H9 (cell line): ENCODE results near the gene LMNTD1. TPM values are rescaled to one million over a fixed set of nuclear protein-coding genes. Genes with fewer than 3 reads are reported as not detected.

Source experiments
- DNase-seq: peaks from one replicate; pipeline ENCODE4 v3.0.0-alpha.2; 2017
- H2AFZ ChIP-seq: one replicate; pipeline ENCODE4 v1.6.1; 2013; ENCODE audit warnings: mild to moderate bottlenecking, low read length, control low read depth, moderate library complexity
- H2AK5ac ChIP-seq: 2 replicates; pipeline ENCODE4 v1.6.1; 2013; ENCODE audit warnings: low read length, control low read depth, mixed read lengths; ENCODE audit not compliant: insufficient read length
- H2BK120ac ChIP-seq: one replicate; pipeline ENCODE4 v1.6.1; 2013; ENCODE audit warnings: low read depth, mild to moderate bottlenecking, low read length, control low read depth, inconsistent platforms; ENCODE audit not compliant: poor library complexity, severe bottlenecking
- H2BK12ac ChIP-seq: 2 replicates; pipeline ENCODE4 v1.6.1; 2013; ENCODE audit warnings: low read length, control low read depth, mixed read lengths, low read depth; ENCODE audit not compliant: insufficient read length
- H2BK15ac ChIP-seq: 2 replicates; pipeline ENCODE4 v1.6.1; 2013; ENCODE audit warnings: low read depth, low read length, control low read depth
- H2BK20ac ChIP-seq: one replicate; pipeline ENCODE4 v1.6.1; 2013; ENCODE audit warnings: low read depth, mild to moderate bottlenecking, low read length, control low read depth, inconsistent platforms; ENCODE audit not compliant: poor library complexity, severe bottlenecking
- H2BK5ac ChIP-seq: 2 replicates; pipeline ENCODE4 v1.6.1; 2013; ENCODE audit warnings: low read length, control low read depth, mixed read lengths; ENCODE audit not compliant: insufficient read length
- H3K14ac ChIP-seq: 2 replicates; pipeline ENCODE4 v1.6.1; 2013; ENCODE audit warnings: low read length, control low read depth; ENCODE audit not compliant: insufficient read depth
- H3K18ac ChIP-seq: 2 replicates; pipeline ENCODE4 v1.6.1; 2013; ENCODE audit warnings: low read depth, mild to moderate bottlenecking, mixed read lengths, low read length, control low read depth; ENCODE audit not compliant: insufficient read length
- H3K23ac ChIP-seq: 2 replicates; pipeline ENCODE4 v1.6.1; 2013; ENCODE audit warnings: low read length, control low read depth, mixed read lengths, low read depth; ENCODE audit not compliant: insufficient read length
- H3K23me2 ChIP-seq: 2 replicates; pipeline ENCODE4 v1.6.1; 2013; ENCODE audit warnings: low read depth, mild to moderate bottlenecking, mixed read lengths, low read length, control low read depth; ENCODE audit not compliant: insufficient read length, poor library complexity, severe bottlenecking
- H3K27ac ChIP-seq: 2 replicates; pipeline ENCODE4 v1.5.1; 2013; ENCODE audit warnings: low read length, control low read depth, mixed read lengths, low read depth; ENCODE audit not compliant: insufficient read length
- H3K27me3 ChIP-seq: 2 replicates; pipeline ENCODE4 v1.6.1; 2013; ENCODE audit warnings: low read length, control low read depth, inconsistent platforms; ENCODE audit not compliant: insufficient read depth
- H3K4ac ChIP-seq: 2 replicates; pipeline ENCODE4 v1.6.1; 2013; ENCODE audit warnings: low read depth, mild to moderate bottlenecking, control low read depth, inconsistent platforms, low read length, moderate library complexity
- H3K4me1 ChIP-seq: 2 replicates; pipeline ENCODE4 v1.6.1; 2013; ENCODE audit warnings: low read length, control low read depth, inconsistent platforms; ENCODE audit not compliant: insufficient read depth
- H3K4me2 ChIP-seq: 2 replicates; pipeline ENCODE4 v1.6.1; 2013; ENCODE audit warnings: low read length, control low read depth, mixed read lengths; ENCODE audit not compliant: insufficient read length, insufficient read depth
- H3K56ac ChIP-seq: 2 replicates; pipeline ENCODE4 v1.6.1; 2013; ENCODE audit warnings: low read depth, mild to moderate bottlenecking, mixed read lengths, low read length, control low read depth; ENCODE audit not compliant: insufficient read length
- H3K79me1 ChIP-seq: 2 replicates; pipeline ENCODE4 v1.6.1; 2013; ENCODE audit warnings: low read depth, mild to moderate bottlenecking, moderate library complexity, low read length, control low read depth, inconsistent platforms; ENCODE audit not compliant: insufficient read depth, poor library complexity, severe bottlenecking
- H3K79me2 ChIP-seq: 2 replicates; pipeline ENCODE4 v1.6.1; 2013; ENCODE audit warnings: low read length, control low read depth, inconsistent platforms; ENCODE audit not compliant: insufficient read depth
- H3K9ac ChIP-seq: 2 replicates; pipeline ENCODE4 v1.6.1; 2013; ENCODE audit warnings: low read length, control low read depth, mixed read lengths; ENCODE audit not compliant: insufficient read length; ENCODE audit errors: extremely low read depth
- H3K9me3 ChIP-seq: one replicate; pipeline ENCODE4 v1.6.1; 2013; ENCODE audit warnings: low read depth, low read length, inconsistent platforms; ENCODE audit not compliant: control insufficient read depth
- H3T11ph ChIP-seq: one replicate; pipeline ENCODE4 v1.6.1; 2013; ENCODE audit warnings: mild to moderate bottlenecking, low read length, control low read depth, inconsistent platforms
- H4K20me1 ChIP-seq: one replicate; pipeline ENCODE4 v1.6.1; 2013; ENCODE audit not compliant: control insufficient read depth, insufficient read length, insufficient read depth
- H4K5ac ChIP-seq: 2 replicates; pipeline ENCODE4 v1.6.1; 2013; ENCODE audit warnings: low read depth, mild to moderate bottlenecking, mixed read lengths, low read length, control low read depth; ENCODE audit not compliant: insufficient read length
- H4K8ac ChIP-seq: replicated peaks from 2 replicates; pipeline ENCODE4 v1.6.1; 2013; ENCODE audit warnings: low read length, control low read depth, mixed read lengths, low read depth; ENCODE audit not compliant: insufficient read length
- H4K91ac ChIP-seq: 2 replicates; pipeline ENCODE4 v1.6.1; 2013; ENCODE audit warnings: low read depth, mild to moderate bottlenecking, moderate library complexity, mixed read lengths, low read length, control low read depth; ENCODE audit not compliant: insufficient read length
- H3K27ac Mint-ChIP-seq, 3 experiments: 2 replicates in 2 of 3; 3 replicates in 1 of 3; pipeline ENCODE4 v1.8.0; 2020 to 2021; ENCODE audit warnings: mixed read lengths in 3 of 3, mild to moderate bottlenecking in 1 of 3, moderate library complexity in 1 of 3
- H3K27me3 Mint-ChIP-seq: 2 replicates; pipeline ENCODE4 v1.8.0; 2021; ENCODE audit warnings: low read depth, mild to moderate bottlenecking, moderate library complexity, mixed read lengths
- H3K36me3 Mint-ChIP-seq, 3 experiments: 2 replicates in 2 of 3; 3 replicates in 1 of 3; pipeline ENCODE4 v1.8.0; 2020 to 2021; ENCODE audit warnings: low read depth in 3 of 3, mixed read lengths in 3 of 3; ENCODE audit not compliant: insufficient read depth in 1 of 3
- H3K4me1 Mint-ChIP-seq, 2 experiments: 2 replicates each; pipeline ENCODE4 v1.8.0; 2020; ENCODE audit warnings: mixed read lengths in 2 of 2
- H3K4me3 Mint-ChIP-seq, 2 experiments: 2 replicates in 1 of 2; 3 replicates in 1 of 2; pipeline ENCODE4 v1.8.0; 2020 to 2021; ENCODE audit warnings: mild to moderate bottlenecking in 2 of 2, mixed read lengths in 2 of 2, moderate library complexity in 1 of 2
- H3K9me3 Mint-ChIP-seq, 2 experiments: 2 replicates in 1 of 2; 3 replicates in 1 of 2; pipeline ENCODE4 v1.8.0; 2020; ENCODE audit warnings: mild to moderate bottlenecking in 2 of 2, mixed read lengths in 2 of 2, moderate library complexity in 1 of 2
- CTCF ChIP-seq: fragments of 200-600 bp; sonication (generic); conservative IDR thresholded peaks from 3 replicates; pipeline ENCODE4 v1.8.0; 2021; ENCODE audit warnings: antibody characterized with exemption, mild to moderate bottlenecking
- WGBS: extraction: QIAGEN DNeasy Blood & Tissue Kit; methylation state at CpG from one replicate; pipeline ENCODE4 v1.1.7; 2013; ENCODE audit warnings: missing lambda C conversion rate, low lambda C conversion rate, mixed read lengths; ENCODE audit not compliant: insufficient read length; ENCODE audit errors: extremely low coverage; 5-methylcytosine and 5-hydroxymethylcytosine counted together
- total RNA-seq: library from RNA; stranded (reverse); gene quantifications from 2 replicates; pipeline ENCODE4 v1.2.1, GENCODE V29; 2021

Gene LMNTD1
- total RNA-seq, 1 experiment from 2014 or later, result not detected

- H3K27ac Mint-ChIP-seq, result 0 out of 7 replicates have a peak overlapping the region, but pooled peaks of 2 of the 3 experiments have one; percentile 5 to 21
These were observed 118.6 kb downstream of the LMNTD1 start for GRCh38 chr12:25434515-25434914.

More at GRCh38 chr12:25434515-25434914, 118.6 kb downstream of the LMNTD1 start:
- Mint-ChIP-seq H3K4me1 (peaks cover 11% of the 10 kb centered on the region in 2 experiments; a peak in 3 of 4 replicates), H3K4me3 (no peak overlapping the region), H3K9me3 (no peaks in the 10 kb centered on the region), H3K36me3 (no peaks in the 10 kb centered on the region), H3K27me3 (no peaks in the 10 kb centered on the region)
- no peak overlapping the region for H3K4ac ChIP-seq
- no peak overlapping the region for H3K14ac ChIP-seq
- no peak overlapping the region for H3K27ac ChIP-seq
- no peak overlapping the region for H3T11ph ChIP-seq
- no CpG with 5 or more reads among the region's 3 CpGs for WGBS
- H2BK15ac ChIP-seq, result no peak overlapping the region
- no peak overlapping the region for H4K8ac ChIP-seq
- H3K9ac ChIP-seq, result no peak overlapping the region
- no peak overlapping the region for H4K91ac ChIP-seq
- H3K23me2 ChIP-seq, result no peaks in the 10 kb centered on the region
- no peak for TF ChIP-seq CTCF
- no peak overlapping the region for H3K4me2 ChIP-seq
- H3K18ac ChIP-seq, result no peak overlapping the region
- no peaks in the 10 kb centered on the region for H3K9me3 ChIP-seq
- H3K56ac ChIP-seq, result no peak overlapping the region
- H3K23ac ChIP-seq, result no peak overlapping the region
- H3K27me3 ChIP-seq, result no peaks in the 10 kb centered on the region
- no peak for DNase-seq
- no peak overlapping the region for H2AK5ac ChIP-seq
- no peak overlapping the region for H2BK12ac ChIP-seq
- no peaks in the 10 kb centered on the region for H3K79me1 ChIP-seq
- H4K5ac ChIP-seq, result no peak overlapping the region
- H2BK20ac ChIP-seq, result no peak overlapping the region
- H3K79me2 ChIP-seq, result no peaks in the 10 kb centered on the region
- H4K20me1 ChIP-seq, result no peaks in the 10 kb centered on the region
- no peaks in the 10 kb centered on the region; the same call in 1 of the 2 replicates for H3K4me1 ChIP-seq
- H2AFZ ChIP-seq, result no peak overlapping the region
- H2BK120ac ChIP-seq, result no peak overlapping the region
- H2BK5ac ChIP-seq, result no peak overlapping the region
